Hematopoietic multipotent progenitor cell treated with erythropoietin and hydrocortisone succinate and interleukin-3 and kit ligand, for 4 days (in vitro differentiated cells): ENCODE data around the gene IL10.
A peak's percentile ranks its signal among the peaks of the same experiment; 100 is the strongest.

ENCODE experiments used
- DNase-seq: peaks from one replicate; pipeline ENCODE4 v3.0.0-alpha.2; 2015

IL10 gene

GRCh38 chr1:206732992-206733391 is 39.3 kb downstream of the IL10 start:
- no peak for DNase-seq

DNA sequence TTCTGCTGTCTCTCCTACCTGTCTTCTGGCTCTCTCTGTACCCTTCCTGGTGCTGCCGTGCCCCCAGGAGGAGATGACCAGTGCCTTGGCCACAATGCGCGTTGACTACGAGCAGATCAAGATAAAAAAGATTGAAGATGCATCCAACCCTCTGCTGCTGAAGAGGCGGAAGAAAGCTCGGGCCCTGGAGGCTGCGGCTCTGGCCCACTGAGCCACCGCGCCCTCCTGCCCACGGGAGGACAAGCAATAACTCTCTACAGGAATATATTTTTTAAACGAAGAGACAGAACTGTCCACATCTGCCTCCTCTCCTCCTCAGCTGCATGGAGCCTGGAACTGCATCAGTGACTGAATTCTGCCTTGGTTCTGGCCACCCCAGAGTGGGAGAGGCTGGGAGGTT is 39.8 kb downstream of the IL10 start:
- no peak for DNase-seq

DNA sequence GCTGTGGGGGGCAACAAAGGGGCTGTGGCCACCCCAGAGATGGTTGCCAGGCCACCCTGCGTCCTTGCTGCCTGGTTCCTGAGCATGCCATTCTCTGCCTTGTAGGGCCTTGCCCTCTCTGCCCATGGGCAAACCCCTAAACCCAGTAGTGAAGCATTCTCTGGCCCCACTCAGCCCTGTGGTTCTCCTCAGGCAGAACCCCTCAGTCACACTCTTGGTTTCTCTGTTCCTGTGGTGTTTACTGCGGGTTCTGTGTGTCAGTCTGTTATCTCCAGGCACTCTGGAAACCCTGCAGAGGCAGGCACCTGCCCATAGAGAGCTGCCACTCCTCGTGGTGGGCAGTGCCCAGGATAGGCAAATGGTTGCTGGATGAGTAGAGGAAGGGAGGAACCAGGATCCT is 42.8 kb downstream of the IL10 start:
- DNase-seq, result no peak

DNA sequence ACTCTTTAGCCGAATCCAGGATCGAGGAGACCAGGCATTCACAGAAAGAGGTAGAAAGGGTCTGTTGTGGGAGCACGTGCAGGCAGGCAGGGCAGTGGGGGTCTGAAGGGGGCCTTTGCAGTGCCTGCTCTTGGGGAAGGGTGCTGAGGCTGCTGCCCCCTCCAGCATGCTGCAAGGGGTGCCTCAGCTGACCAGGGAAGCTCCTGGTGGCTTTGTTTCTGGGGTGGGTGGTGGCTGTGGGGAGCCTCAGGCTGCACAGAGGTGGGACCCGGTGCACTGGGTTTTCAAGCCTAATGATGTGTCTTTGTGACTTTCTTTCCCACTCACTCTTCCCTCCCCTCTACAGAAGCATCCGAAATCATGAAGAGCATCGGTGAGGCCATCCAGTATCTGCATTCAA is 43.2 kb downstream of the IL10 start:
- no peak for DNase-seq

GRCh38 chr1:206728697-206728987 is 43.7 kb downstream of the IL10 start:
- DNase-seq, result no peak

GRCh38 chr1:206727981-206728696 is 44.2 kb downstream of the IL10 start:
- peak; percentile 69 for DNase-seq

- DNase-seq, result peak; percentile 81
Observed at GRCh38 chr1:206725109-206725963, 47.0 kb downstream of the IL10 start.

DNA sequence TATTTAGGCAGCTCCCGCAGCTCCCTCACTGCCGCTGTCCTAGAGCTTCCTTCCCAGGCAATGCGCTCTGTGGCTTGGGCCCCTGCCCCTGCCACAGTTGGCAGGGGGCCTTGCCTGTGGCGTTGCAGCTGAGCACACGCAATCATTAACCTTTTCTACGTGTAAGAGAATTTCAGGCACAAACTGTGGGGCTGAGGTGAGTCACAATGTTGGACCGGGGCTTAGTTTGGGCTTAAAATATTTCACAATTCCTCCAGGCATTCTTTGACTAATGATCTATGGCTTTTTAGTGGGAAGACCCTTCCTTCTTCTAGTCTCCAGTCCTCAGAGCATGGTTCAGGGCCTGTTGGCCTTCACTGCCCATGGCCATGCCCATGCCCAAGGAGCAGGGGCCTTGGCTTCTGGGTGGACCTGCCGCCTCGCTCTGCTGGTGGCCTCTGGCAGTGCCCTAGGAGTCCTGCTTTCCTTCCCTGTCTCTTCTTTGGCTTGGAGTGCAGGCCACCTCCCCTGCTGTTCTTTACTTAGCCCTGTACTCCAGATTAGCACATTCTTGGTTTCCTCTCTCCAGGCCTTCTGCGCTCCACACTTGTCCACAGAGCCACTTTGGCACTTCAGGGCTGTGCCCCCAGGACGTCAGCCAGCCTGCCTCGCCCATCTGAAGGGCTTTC is 48.4 kb downstream of the IL10 start:
- peak; percentile 30 for DNase-seq

- no peak for DNase-seq
Observed at GRCh38 chr1:206723462-206723804, 48.9 kb downstream of the IL10 start.

DNA sequence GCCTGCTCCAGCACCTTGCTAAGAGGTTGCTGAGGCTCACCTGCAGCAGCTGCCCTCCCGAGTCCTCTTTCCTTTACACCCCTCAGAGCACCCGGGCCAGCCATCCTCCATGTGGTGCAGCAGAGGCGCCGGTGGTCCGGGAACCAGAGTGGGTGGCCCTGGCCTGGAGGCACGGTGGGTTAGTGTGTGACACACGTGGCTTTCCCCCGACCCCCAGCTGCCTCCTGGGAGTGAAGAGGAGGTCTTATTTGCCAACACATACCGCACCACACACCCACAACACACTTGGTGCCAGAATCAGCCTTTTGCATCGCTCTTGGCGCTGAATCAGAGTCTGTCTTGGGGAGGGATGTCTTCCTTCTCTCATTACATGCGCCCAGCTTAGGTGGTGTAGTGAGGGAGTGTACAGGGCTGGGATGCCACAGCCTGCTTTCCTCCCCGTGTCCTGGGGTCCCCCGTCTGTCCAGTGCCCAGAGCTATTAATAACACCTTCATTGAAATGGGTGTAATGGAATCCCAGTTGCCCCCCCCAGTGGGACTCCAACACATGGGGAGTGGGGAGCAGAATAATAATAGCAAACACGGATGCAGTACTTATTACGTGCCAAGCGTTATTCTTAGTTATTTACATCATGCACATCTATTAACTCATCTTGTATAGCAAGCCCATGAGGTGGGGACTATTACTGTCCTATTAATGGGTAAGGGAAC is 49.4 kb downstream of the IL10 start:
- DNase-seq, result no peak

DNA sequence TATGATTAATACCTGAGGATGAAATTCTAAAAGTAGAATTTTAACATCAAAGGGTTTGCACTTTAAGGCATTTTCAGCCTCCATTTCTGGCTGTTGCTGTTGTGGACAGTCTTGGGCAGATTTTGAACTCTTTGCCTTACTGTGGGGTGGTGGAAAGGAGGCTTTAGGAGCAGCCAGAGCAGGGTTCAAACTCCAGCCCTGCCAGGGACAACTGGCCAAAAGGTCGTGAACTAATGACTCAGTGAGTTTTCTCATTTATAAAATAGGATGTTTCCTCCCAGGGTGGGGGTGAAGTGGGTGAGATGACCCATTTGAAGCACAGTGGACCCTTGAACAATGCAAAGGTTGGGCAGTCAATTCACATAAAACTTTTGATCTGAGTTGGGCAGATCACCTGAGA is 50.8 kb downstream of the IL10 start:
- DNase-seq, result no peak

- no peak for DNase-seq
Observed at GRCh38 chr1:206719169-206719839, 53.0 kb downstream of the IL10 start.

- no peak for DNase-seq
Observed at GRCh38 chr1:206717674-206717989, 54.7 kb downstream of the IL10 start.
